Activated CD4-positive, alpha-beta T cell treated with anti-CD3 and anti-CD28 coated beads for 24 hours (primary cell): Measurements from ENCODE around the gene RER1.

ENCODE experiments used
- DNase-seq, 2 donors: peaks; one replicate each; pipeline ENCODE4 v3.0.0-alpha.2; 2020; ENCODE audit warnings: low read depth in 2 of 2

RER1 gene, protein sequence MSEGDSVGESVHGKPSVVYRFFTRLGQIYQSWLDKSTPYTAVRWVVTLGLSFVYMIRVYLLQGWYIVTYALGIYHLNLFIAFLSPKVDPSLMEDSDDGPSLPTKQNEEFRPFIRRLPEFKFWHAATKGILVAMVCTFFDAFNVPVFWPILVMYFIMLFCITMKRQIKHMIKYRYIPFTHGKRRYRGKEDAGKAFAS

GRCh38 chr1:2391041-2391930, at the start of gene RER1, which contains the start of gene MORN1:
Gene RER1, plus strand, starts transcription at chr1:2391841. Its CDS starts 3,950 bp downstream, at chr1:2395791.
Gene MORN1, minus strand, starts transcription at chr1:2391554. Its CDS starts 21 bp downstream, at chr1:2391533.
- peak; percentile 95 to 96 for DNase-seq

GRCh38 chr1:2342384-2343022, 49.1 kb upstream of the RER1 start:
- DNase-seq: no peak

DNA sequence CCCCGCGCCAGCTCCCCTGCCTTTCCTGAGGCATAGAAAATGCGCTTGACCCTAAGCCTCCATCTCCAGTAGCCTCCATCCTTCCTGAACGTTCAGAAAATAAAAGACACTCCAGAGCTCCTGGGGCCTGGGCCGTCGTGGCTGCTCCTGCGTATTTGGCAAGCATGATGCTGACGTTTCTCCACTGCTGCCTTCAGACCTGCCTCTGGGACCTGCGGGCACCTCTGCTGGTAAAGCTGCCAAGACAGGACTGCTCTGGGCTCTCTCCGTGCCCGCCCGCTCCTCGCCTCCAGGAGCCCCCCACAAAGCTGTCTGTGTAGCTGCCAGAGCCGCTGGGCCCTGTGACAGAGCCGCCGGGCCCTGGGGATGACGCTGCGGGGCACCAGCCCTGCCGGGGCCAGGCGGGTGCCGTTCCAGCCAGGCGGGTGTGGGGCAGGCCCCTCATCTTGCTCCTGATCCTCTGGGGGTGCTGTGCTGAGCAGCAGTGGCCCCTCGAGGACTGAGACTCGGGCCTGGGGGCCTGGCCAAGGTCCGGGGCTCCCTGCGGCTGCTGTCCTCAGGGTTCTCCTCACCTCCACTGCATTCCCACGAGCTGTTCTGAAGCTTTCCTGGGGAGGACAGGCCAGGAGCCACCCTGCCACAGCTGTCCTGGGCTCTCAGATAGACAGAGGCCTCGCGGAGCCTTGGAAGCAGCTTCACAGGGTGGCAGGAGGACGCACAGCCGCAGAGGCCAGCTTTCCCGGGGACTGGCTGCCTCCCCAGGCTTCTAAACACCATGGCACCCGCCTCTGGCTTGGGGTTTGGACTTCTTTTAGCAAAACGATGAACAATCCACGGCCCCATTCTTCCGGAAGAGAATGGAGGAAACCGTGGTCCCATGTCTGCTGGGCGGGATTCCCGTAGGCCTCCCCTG, 48.4 kb upstream of the RER1 start:
- DNase-seq: no peak

DNA sequence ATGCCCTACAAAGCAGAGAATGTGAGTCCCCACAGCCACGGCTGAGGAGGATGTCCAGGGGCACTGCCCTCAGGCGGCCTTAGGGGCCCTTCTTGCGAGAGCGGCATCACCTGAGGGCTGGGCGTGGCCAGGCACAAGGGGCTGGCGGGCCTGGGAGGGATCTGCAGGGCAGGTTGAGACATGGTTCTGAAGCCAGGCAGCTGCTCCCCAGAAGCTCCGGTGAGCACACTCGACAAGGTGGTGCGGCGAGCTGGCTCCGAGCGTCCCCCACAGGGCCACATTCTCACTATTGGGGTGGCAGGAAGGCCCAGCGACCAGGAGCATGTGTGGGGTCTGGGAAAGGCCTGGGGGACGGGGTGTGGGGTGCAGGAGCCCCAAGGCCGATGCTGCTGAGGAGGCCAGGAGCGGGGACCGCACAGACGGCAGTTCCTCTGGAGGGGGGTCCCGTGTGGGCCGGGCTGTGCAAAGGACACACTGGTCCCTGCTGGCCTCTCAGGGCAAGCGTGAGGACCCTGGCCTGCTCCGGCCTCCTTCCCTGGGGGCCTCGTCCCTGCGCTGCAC, 47.4 kb upstream of the RER1 start:
- no peak for DNase-seq

- no peak for DNase-seq
Measured at GRCh38 chr1:2344744-2345296, 46.8 kb upstream of the RER1 start.

- no peak for DNase-seq
Measured at GRCh38 chr1:2345297-2346075, 46.2 kb upstream of the RER1 start.

DNA sequence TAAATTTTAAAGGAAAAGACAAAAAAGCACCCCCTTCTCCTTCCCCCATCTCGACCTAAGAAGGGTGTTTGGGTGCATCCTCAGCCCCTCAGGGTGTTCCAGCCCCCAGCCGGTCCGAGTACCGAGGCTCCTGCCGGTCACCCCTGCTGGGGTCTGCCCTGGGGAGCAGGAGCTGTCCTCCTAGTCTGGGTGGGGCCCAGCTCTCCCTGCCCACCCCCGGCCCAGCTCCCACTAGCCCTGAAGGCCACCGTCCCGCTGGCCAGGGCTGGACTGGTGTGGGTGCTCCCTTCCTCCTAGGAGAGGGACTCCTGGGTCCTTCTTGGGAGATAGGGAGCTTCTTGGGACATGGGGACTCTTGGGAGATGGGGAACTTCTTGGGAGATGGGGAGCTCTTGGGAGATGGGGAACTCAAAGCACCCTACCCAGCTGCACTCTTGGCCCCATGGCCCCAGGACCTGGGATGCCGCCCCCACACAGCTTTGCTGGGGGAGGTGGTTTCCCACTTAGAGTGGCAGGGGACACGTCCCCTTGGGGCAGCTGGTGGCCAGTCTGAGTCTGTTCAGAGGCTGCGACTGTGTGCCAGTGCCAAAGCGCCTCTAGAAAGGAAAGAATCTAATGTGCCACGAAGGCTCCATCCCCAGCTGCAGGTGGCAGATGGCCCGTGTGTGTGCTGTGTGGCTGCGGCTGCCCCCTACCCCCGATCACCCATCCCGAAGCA, 44.8 kb upstream of the RER1 start:
- DNase-seq: no peak

DNA sequence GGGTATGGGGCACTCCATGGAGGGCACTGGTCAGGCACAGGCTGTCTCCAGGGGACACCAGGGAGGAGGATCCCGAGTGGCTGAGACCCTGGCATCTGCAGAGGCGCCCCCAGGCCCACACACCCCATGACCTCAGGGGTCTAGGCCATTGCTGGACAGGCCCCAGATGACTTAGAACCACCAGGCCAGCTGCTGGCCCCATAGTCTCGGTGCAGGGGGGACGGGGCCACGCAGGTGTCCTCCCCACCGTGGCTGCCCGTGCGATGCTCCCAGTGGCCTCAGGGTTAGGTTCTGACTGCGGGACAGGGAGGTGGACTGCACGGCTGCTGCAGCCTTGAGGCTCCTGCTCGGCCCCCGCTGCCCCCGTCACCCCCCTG, 44.2 kb upstream of the RER1 start:
- DNase-seq: no peak

GRCh38 chr1:2347896-2348295, 43.7 kb upstream of the RER1 start:
- DNase-seq: no peak

DNA sequence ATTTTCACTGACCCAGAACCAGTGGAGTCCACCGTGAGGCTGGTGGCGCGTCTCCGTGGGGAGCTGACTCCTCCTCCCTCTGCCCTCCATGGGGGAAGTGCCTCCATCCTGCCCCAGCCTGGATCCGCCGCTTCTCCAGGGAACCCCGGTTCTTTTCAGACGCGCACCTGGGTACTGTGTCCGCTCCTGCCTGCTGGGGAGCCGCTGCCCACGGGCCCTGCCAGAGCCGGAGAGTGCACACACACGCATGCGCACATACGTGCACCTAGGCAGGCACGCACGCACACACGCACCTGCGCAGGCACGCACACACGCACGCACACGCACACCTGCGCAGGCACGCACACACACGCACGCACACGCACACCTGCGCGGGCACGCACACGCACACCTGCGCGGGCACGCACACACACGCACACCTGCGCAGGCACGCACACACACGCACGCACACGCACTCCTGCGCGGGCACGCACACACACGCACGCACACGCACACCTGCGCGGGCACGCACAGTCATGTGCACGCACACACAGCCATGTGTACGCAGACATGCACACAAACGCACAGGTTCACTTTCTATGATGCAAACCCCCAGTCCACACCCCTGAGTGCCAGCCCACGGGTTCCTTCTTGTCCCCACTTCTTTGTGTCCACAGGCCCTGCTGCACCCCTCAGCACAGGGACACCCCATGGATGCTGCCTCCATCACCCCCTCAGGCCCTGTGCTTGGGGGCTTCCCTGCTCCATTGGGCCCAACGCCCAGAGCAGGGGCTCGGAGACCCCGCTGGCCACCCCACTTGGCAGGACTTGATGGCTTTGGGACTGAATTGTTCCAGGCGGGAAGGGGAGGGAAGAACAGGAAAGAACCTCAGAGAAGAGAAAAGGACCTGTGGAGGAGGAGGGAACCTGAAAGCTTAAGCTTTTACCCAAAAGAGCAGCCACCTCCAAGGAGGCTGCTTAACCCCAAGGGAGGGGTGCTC, 43.0 kb upstream of the RER1 start:
- DNase-seq: no peak

DNA sequence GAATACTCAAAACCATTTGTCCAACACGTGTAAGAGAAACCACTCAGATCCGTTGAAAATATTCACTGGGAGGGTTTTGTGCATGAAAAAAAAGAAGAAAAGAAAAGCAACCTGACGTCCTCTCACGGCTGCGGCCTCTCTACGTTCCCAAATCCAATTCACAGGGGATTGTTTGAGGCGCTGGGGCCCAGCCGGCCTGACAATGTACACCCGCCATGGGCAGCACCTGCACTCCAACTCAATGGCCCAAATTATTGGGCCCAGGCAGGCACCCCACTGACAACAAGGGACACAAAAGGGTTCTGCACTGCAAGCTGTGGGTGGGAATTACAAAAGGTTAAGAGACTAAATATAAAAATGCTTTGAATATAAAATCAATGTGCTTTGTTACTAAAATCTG, 41.8 kb upstream of the RER1 start:
- DNase-seq: no peak

GRCh38 chr1:2350501-2350900, 41.1 kb upstream of the RER1 start:
- DNase-seq: no peak

DNA sequence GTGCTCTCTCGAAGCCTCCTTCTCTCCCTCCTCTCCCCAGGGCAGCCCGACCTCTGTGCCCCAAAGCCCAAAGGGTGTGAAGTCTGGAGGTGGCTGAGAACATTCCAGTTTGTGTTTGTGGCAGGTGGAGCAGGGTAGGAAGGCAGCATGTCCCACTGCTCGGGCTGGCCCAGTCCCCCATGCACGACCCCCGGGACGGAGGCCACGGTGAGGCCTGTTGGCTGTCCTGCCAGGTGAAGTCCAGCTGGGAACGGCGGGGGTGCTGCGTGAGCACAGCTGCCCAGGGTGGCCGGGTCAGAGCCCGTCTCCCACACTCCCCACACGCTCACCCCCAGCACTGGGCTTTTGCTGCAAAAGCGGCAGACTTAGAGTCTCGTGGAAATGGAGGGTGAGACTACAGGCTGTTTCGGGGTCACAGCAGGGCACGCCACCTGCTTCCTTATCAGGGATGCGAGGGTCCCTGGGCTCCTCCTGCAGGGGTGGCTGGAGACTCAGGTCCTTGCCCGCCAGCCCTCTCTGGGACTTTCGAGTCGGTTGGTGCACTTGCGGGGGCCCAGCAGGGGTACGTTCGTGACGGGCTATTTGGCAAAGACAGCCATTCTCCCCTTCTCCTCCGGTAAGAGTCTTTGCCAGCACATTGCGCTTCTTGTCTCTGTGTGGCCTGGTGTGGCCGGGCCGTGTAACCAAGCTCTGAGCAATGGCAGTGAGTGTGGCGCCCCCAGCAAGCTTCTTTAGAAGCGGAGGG, 40.6 kb upstream of the RER1 start:
- DNase-seq: no peak

GRCh38 chr1:2351723-2352122, 39.9 kb upstream of the RER1 start:
- no peak for DNase-seq

- no peak for DNase-seq
Measured at GRCh38 chr1:2352341-2352896, 39.2 kb upstream of the RER1 start.

DNA sequence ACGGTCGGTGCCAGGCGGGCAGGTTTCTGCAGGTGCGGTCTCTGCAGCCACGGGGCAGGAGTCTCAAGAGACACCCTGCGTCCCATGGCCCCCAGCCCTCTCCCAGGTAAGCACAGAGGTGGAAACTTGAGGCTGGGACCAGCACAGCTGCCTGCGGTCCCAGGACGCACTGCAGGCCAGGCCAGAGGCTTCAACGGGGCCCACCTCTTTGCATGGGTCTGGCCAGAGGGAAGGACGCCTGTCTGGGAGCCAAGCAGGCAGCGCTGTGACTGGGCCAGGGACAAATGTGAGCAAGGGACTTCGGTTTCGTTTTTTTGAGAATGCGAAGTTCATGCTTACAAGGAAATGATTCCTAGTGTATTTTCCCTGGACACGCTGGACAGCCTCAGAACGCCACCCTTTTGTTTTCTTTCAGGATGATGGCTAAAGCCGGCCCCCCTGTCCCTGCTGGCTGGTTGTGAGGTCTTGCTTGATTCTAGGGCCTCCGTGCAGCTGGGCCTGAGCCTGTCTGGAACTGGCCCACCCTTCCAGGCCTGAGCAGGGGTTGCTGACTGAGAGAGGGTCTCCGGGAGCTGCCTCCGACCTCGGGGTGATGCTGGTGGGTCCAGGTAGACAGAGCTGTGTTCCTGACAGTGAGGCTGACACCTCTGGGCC, 38.6 kb upstream of the RER1 start:
- DNase-seq: no peak
